ENCODE measurements around the gene MPHOSPH9. TPM values are rescaled to one million over a fixed set of nuclear protein-coding genes. Genes with fewer than 3 reads are reported as not detected.

Gene MPHOSPH9
- total RNA-seq, 1 donor from 2014 or later = 27.2 TPM

DNA sequence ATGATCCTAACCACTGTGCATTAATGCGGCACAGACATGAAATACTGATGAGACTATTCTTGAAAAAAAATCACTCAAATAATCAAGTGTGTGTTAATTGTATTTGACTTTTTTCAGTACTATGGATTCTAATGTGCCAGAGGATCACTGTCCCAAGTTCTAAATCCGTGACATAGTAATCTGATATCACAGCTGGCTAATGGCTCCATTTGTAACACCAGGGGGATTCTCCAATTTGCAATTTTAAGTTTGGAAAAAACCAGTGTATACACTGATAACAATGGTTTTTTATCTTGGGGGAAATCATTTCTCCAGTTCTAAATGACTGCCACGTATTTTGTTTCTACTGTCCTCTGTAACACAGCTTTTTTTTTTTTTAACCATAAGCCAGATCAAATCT, 33.0 kb downstream of the MPHOSPH9 start:
- H3K4me3 Mint-ChIP-seq (ENCODE audit: unreplicated experiment) = no peak overlapping the region
- no peak for TF ChIP-seq CTCF (IDR thresholded peaks at IDR 0.05)
- no peak overlapping the region for H3K27ac Mint-ChIP-seq (ENCODE audit: unreplicated experiment)
- DNase-seq (ENCODE audit: low spot score) = no peak
- no peaks in the 10 kb centered on the region for H3K4me1 Mint-ChIP-seq (ENCODE audit: low read depth)
- H3K9me3 Mint-ChIP-seq (ENCODE audit: low read depth) = no peaks in the 10 kb centered on the region
- H3K27me3 Mint-ChIP-seq (ENCODE audit: low read depth) = no peaks in the 10 kb centered on the region
- H3K36me3 Mint-ChIP-seq (ENCODE audit: low read depth) = peaks cover 24% of the 10 kb centered on the region

DNA sequence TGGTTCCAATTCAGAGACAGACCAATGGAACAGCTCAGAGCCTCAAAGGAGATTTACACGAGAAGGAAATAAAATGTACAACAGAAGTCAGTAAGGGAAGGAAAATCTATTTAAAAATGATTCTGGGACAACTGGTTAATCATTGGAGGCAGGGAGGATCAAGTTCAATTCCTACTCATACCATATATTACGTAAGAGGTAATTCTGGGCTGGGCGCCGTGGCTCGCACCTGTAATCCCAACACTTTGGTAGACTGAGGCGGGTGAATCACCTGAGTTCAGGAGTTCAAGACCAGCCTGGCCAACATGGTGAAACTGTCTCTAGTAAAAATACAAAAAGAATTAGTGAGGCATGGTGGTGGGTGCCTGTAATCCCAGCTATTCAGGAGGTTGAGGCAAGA, 45.3 kb downstream of the MPHOSPH9 start:
- H3K9me3 Mint-ChIP-seq (ENCODE audit: low read depth) = no peaks in the 10 kb centered on the region
- no peak overlapping the region for H3K4me3 Mint-ChIP-seq (ENCODE audit: unreplicated experiment)
- no peak for TF ChIP-seq CTCF (IDR thresholded peaks at IDR 0.05)
- peaks cover 16% of the 10 kb centered on the region for H3K36me3 Mint-ChIP-seq (ENCODE audit: low read depth)
- H3K27me3 Mint-ChIP-seq (ENCODE audit: low read depth) = no peaks in the 10 kb centered on the region
- no peak for DNase-seq (ENCODE audit: low spot score)
- no peak overlapping the region for H3K27ac Mint-ChIP-seq (ENCODE audit: unreplicated experiment)
- H3K4me1 Mint-ChIP-seq (ENCODE audit: low read depth) = no peaks in the 10 kb centered on the region

DNA sequence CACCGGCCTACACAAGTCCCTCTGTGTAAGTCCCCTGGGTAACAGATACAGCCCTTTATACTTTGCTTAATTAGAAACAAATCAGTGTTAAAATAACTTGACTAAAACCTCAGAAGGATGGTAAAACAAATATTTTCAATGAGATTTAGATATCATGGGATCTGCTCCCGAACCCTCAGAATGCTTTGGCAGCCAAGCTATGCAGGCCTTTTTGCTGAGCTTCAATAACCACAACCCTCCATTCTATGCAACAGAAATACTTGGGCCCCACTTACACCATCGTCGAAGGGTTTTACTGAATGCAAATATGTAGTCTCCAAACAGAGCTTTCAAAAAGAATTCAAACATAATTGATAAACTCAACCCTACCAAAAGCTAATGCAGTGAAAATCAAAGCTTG, 52.8 kb downstream of the MPHOSPH9 start:
- no peak for DNase-seq (ENCODE audit: low spot score)
- Mint-ChIP-seq H3K4me3 (ENCODE audit: unreplicated experiment) (no peak overlapping the region), H3K4me1 (ENCODE audit: low read depth) (no peaks in the 10 kb centered on the region), H3K27me3 (ENCODE audit: low read depth) (no peaks in the 10 kb centered on the region), H3K9me3 (ENCODE audit: low read depth) (no peaks in the 10 kb centered on the region), H3K36me3 (ENCODE audit: low read depth) (peaks cover 13% of the 10 kb centered on the region), H3K27ac (ENCODE audit: unreplicated experiment) (no peak overlapping the region)
- TF ChIP-seq CTCF (IDR thresholded peaks at IDR 0.05) = no peak

GRCh38 chr12:123171967-123172366, 61.0 kb downstream of the MPHOSPH9 start:
- H3K36me3 Mint-ChIP-seq (ENCODE audit: low read depth) = peaks cover 12% of the 10 kb centered on the region
- H3K4me3 Mint-ChIP-seq (ENCODE audit: unreplicated experiment) = no peak overlapping the region

GRCh38 chr12:123167329-123167728, 65.6 kb downstream of the MPHOSPH9 start:
- no peaks in the 10 kb centered on the region for H3K27me3 Mint-ChIP-seq (ENCODE audit: low read depth)
- no peak overlapping the region for H3K27ac Mint-ChIP-seq (ENCODE audit: unreplicated experiment)
- DNase-seq (ENCODE audit: low spot score) = no peak
- H3K4me3 Mint-ChIP-seq (ENCODE audit: unreplicated experiment) = no peak overlapping the region
- H3K36me3 Mint-ChIP-seq (ENCODE audit: low read depth) = peaks cover 8% of the 10 kb centered on the region
- no peaks in the 10 kb centered on the region for H3K9me3 Mint-ChIP-seq (ENCODE audit: low read depth)
- peaks cover 11% of the 10 kb centered on the region for H3K4me1 Mint-ChIP-seq (ENCODE audit: low read depth)
- TF ChIP-seq CTCF (IDR thresholded peaks at IDR 0.05) = no peak

More at GRCh38 chr12:123171967-123172366, 61.0 kb downstream of the MPHOSPH9 start:
- Mint-ChIP-seq H3K27me3 (ENCODE audit: low read depth) (no peaks in the 10 kb centered on the region), H3K9me3 (ENCODE audit: low read depth) (no peaks in the 10 kb centered on the region), H3K27ac (ENCODE audit: unreplicated experiment) (no peak overlapping the region), H3K4me1 (ENCODE audit: low read depth) (no peaks in the 10 kb centered on the region)
- DNase-seq (ENCODE audit: low spot score) = no peak
- TF ChIP-seq CTCF (IDR thresholded peaks at IDR 0.05) = no peak
